AG10803 (cell line): ENCODE results near the gene NEMF.
"Not testable (repeated sequence)": the region's sequence is repeated elsewhere in the genome, so short reads cannot be mapped to it uniquely, and the experiment has no call there.

Experiments
- DNase-seq: peaks from one replicate; pipeline ENCODE4 v3.0.0; 2010; ENCODE audit warnings: low read depth
- H3K4me3 ChIP-seq: 2 replicates; pipeline ENCODE4 v1.5.1; 2011; ENCODE audit warnings: mild to moderate bottlenecking, low read length, control low read depth
- TF ChIP-seq, protein P1 (sequence below): conservative IDR thresholded peaks from 2 replicates; pipeline ENCODE4 v1.5.1; 2011; ENCODE audit warnings: mild to moderate bottlenecking, low read length, control low read depth, inconsistent platforms

Gene NEMF, protein sequence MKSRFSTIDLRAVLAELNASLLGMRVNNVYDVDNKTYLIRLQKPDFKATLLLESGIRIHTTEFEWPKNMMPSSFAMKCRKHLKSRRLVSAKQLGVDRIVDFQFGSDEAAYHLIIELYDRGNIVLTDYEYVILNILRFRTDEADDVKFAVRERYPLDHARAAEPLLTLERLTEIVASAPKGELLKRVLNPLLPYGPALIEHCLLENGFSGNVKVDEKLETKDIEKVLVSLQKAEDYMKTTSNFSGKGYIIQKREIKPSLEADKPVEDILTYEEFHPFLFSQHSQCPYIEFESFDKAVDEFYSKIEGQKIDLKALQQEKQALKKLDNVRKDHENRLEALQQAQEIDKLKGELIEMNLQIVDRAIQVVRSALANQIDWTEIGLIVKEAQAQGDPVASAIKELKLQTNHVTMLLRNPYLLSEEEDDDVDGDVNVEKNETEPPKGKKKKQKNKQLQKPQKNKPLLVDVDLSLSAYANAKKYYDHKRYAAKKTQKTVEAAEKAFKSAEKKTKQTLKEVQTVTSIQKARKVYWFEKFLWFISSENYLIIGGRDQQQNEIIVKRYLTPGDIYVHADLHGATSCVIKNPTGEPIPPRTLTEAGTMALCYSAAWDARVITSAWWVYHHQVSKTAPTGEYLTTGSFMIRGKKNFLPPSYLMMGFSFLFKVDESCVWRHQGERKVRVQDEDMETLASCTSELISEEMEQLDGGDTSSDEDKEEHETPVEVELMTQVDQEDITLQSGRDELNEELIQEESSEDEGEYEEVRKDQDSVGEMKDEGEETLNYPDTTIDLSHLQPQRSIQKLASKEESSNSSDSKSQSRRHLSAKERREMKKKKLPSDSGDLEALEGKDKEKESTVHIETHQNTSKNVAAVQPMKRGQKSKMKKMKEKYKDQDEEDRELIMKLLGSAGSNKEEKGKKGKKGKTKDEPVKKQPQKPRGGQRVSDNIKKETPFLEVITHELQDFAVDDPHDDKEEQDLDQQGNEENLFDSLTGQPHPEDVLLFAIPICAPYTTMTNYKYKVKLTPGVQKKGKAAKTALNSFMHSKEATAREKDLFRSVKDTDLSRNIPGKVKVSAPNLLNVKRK

DNA sequence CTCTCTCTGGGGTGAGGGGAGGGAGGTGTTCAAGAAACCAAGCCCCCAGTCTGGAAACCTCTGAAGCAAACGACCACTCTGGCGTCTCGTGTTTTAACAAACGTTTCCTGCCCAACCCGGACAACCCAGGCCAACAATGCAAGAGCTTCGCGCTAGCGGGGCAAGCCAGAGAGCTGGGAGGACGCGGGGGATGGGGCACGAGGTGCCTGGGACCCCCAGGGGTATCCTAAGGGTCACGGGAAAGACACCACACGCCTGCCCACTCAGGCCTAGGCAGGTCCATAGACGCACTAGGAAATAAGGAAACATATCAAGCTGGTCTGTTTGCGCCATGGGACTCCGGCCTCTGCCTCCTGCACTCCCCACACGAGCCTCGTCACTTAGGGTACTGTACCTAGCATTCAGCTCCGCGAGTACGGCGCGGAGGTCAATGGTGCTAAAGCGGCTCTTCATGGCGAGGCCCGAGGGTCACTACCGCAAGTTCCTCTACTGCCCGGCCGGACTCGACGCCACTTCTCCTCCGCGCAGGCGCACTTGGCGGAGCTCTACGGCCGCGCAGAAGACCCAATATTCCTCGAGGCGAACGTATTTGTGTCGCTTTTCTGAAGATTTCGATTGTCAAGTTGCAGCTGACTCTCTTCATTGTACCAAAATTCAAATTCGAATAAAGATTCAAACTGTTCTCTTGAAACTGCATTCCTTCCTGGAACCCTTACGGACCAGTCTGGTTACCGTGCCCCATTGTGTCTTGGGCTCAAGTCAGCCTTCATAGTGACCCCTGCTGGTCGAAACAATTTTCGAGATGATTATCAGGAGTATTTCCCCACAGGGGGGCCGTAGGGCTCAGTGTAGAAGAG is at the start of gene NEMF:
Gene NEMF, minus strand, starts transcription at position 488 of the 857 bp plus-strand sequence. Its CDS starts 35 bp downstream, at position 453.
- DNase-seq, result peak; percentile 82
- H3K4me3 ChIP-seq, result peak within 1 kb of the TSS; percentile 97
- TF ChIP-seq, protein P1, sequence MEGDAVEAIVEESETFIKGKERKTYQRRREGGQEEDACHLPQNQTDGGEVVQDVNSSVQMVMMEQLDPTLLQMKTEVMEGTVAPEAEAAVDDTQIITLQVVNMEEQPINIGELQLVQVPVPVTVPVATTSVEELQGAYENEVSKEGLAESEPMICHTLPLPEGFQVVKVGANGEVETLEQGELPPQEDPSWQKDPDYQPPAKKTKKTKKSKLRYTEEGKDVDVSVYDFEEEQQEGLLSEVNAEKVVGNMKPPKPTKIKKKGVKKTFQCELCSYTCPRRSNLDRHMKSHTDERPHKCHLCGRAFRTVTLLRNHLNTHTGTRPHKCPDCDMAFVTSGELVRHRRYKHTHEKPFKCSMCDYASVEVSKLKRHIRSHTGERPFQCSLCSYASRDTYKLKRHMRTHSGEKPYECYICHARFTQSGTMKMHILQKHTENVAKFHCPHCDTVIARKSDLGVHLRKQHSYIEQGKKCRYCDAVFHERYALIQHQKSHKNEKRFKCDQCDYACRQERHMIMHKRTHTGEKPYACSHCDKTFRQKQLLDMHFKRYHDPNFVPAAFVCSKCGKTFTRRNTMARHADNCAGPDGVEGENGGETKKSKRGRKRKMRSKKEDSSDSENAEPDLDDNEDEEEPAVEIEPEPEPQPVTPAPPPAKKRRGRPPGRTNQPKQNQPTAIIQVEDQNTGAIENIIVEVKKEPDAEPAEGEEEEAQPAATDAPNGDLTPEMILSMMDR, result peak; percentile 85

GRCh38 chr14:49900973-49901372 is 48.4 kb upstream of the NEMF start:
- TF ChIP-seq, protein P1, result no peak
- H3K4me3 ChIP-seq, result no peak overlapping the region
- DNase-seq, result no peak

DNA sequence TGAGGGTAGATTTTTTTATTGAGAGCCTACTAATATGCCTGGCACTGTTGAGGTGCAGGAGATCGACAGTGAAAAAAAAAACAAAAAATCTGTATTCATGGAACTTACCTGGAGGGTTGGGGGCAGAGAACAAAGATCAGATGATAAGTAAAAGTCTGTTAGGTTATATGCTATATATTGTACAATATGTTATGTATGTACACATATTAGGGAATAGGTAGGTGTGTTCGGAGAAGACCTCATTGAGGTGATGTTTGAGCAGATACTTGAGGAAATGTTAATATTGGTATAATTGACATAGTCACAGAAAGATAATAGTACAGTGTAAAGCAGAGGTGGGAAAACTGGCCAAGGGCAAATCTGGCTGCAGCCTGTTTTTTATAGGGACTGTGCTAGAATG is 45.9 kb upstream of the NEMF start:
- TF ChIP-seq, protein P1, result no peak
- DNase-seq, result no peak
- H3K4me3 ChIP-seq, result no peak overlapping the region

DNA sequence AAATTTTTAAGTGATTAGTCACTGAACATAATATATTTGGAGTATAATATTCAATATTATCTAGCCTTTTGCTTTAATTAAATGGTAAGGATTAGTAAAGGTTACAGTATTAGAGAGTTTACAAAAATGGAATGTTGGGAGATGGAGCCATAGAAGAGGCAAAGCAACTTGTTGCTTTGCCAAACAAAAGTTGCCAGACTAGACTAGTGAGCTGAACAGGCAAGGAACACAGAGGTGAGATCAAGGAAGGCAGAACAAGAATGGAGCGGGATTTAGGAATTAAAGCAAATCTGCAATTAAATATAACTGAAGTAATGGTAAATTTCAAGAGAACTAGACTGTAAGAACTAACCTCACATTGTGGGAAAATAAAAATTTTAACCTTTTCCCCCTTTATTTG is 45.4 kb upstream of the NEMF start:
- TF ChIP-seq, protein P1, result no peak
- no peak overlapping the region for H3K4me3 ChIP-seq
- peak; percentile 16 for DNase-seq

- H3K4me3 ChIP-seq, result no peak overlapping the region
- no peak for DNase-seq
- TF ChIP-seq, protein P1, result no peak
Measured at GRCh38 chr14:49897414-49897813, 44.8 kb upstream of the NEMF start.

GRCh38 chr14:49896966-49897365 is 44.4 kb upstream of the NEMF start:
- TF ChIP-seq, protein P1, result peak; percentile 11; the same call in 1 of the 2 replicates
- DNase-seq, result no peak

DNA sequence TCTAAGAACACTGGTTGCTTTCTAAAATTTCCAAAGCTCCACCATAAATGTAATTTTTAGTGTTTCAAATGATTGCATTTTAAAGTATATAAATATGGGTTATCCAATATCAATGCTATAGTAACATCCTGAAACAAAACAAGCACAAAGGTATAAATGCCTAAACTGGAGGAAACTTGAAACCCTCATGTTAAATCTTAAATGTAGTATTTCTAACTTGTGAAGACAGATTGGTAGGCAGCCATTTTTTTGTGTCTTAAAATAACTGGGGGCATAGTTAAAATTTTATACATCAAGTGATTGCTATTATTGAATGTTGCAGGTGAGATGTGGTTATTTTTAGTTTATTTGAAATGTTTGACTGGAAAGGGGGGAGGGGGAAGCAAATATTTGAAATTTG is 43.7 kb upstream of the NEMF start:
- DNase-seq, result not testable (repeated sequence)
- H3K4me3 ChIP-seq, result peak overlapping the region; percentile 89

More at GRCh38 chr14:49896966-49897365, 44.4 kb upstream of the NEMF start:
- peak overlapping the region; percentile 89 for H3K4me3 ChIP-seq
